H1 (cell line): ENCODE data around the gene TLL1. TPM values are rescaled to one million over a fixed set of nuclear protein-coding genes. Genes with fewer than 3 reads are reported as not detected.

Experiments used
- CTCF ChIA-PET: fragments of 300-600 bp; sonication (Branson Sonifier 250); formaldehyde crosslinking; loops from one replicate; lab custom pipeline; 2021; ENCODE audit not compliant: partially characterized antibody; lab: Charles Lee
- POLR2A ChIA-PET: fragments of 300-600 bp; sonication (Branson Sonifier 250); formaldehyde crosslinking; loops from one replicate; lab custom pipeline; 2021; ENCODE audit warnings: inconsistent platforms; ENCODE audit not compliant: partially characterized antibody; lab: Charles Lee
- DNase-seq, 2 experiments: peaks; one replicate each; pipeline versions ENCODE4 v3.0.0 to v3.0.0-alpha.2; 2010 to 2022; ENCODE audit warnings: low spot score in 2 of 2, low read depth in 1 of 2, mixed read lengths in 1 of 2
- FAIRE-seq: peaks from 2 replicates; lab custom pipeline; 2011; peaks lifted over from hg19 to GRCh38; lab: Jason Lieb, UNC
- H2AFZ ChIP-seq: 2 replicates; pipeline ENCODE4 v1.8.1; 2012; ENCODE audit warnings: low read length, inconsistent platforms
- H2AK5ac ChIP-seq: 2 replicates; pipeline ENCODE4 v1.6.1; 2013; ENCODE audit warnings: low read depth, low read length
- H2BK120ac ChIP-seq: replicated peaks from 2 replicates; pipeline ENCODE3; 2013; ENCODE audit warnings: low read depth, low read length, inconsistent platforms
- H2BK12ac ChIP-seq: 2 replicates; pipeline ENCODE4 v1.6.1; 2013; ENCODE audit warnings: low read depth, low read length
- H2BK15ac ChIP-seq: 2 replicates; pipeline ENCODE4 v1.6.1; 2013; ENCODE audit warnings: low read length
- H2BK20ac ChIP-seq: 2 replicates; pipeline ENCODE4 v1.6.1; 2013; ENCODE audit warnings: low read length
- H2BK5ac ChIP-seq: 2 replicates; pipeline ENCODE4 v1.6.1; 2013; ENCODE audit warnings: low read depth, low read length
- H3K14ac ChIP-seq: 2 replicates; pipeline ENCODE4 v1.6.1; 2013; ENCODE audit warnings: inconsistent platforms; ENCODE audit not compliant: insufficient read length
- H3K18ac ChIP-seq: 2 replicates; pipeline ENCODE4 v1.6.1; 2013; ENCODE audit warnings: low read length; ENCODE audit errors: extremely low read depth
- H3K23ac ChIP-seq: 2 replicates; pipeline ENCODE4 v1.6.1; 2013; ENCODE audit warnings: inconsistent platforms; ENCODE audit not compliant: insufficient read length
- H3K23me2 ChIP-seq: 2 replicates; pipeline ENCODE4 v1.6.1; 2013; ENCODE audit warnings: low read depth, low read length
- H3K27ac ChIP-seq: 2 replicates; pipeline ENCODE4 v1.6.1; 2011; ENCODE audit warnings: low read depth, low read length, inconsistent platforms
- H3K27me3 ChIP-seq, 4 experiments: replicated peaks in 1 of 4; 1 replicate in 1 of 4; 2 replicates in 3 of 4; pipeline versions ENCODE4 v1.6.1 to v1.8.1; 2011 to 2013; ENCODE audit warnings: low read length in 3 of 4, mild to moderate bottlenecking in 3 of 4, inconsistent platforms in 2 of 4, mixed read lengths in 2 of 4, moderate library complexity in 1 of 4; ENCODE audit not compliant: control insufficient read depth in 3 of 4, insufficient read depth in 3 of 4; ENCODE audit errors: extremely low read depth in 1 of 4
- H3K36me3 ChIP-seq, 4 experiments: 2 replicates each; pipeline versions ENCODE4 v1.6.1 to v1.8.1; 2011 to 2013; ENCODE audit warnings: mild to moderate bottlenecking in 4 of 4, low read length in 3 of 4, moderate library complexity in 2 of 4, control low read depth in 1 of 4, inconsistent platforms in 1 of 4; ENCODE audit not compliant: insufficient read depth in 4 of 4, control insufficient read depth in 2 of 4
- H3K4ac ChIP-seq: replicated peaks from 2 replicates; pipeline ENCODE3; 2013; ENCODE audit warnings: low read length, low read depth, mixed read lengths, inconsistent platforms; ENCODE audit not compliant: insufficient read length
- H3K4me1 ChIP-seq, 4 experiments: replicated peaks in 1 of 4; 1 replicate in 1 of 4; 2 replicates in 3 of 4; pipeline versions ENCODE4 v1.6.1 to v1.8.1; 2011 to 2013; ENCODE audit warnings: low read length in 3 of 4, inconsistent platforms in 2 of 4, mixed read lengths in 1 of 4; ENCODE audit not compliant: insufficient read depth in 4 of 4, control insufficient read depth in 3 of 4
- H3K4me2 ChIP-seq, 2 experiments: 2 replicates each; pipeline versions ENCODE4 v1.6.1 to v1.8.1; 2011 to 2013; ENCODE audit warnings: low read depth in 2 of 2, low read length in 2 of 2, control low read depth in 1 of 2, inconsistent platforms in 1 of 2, mild to moderate bottlenecking in 1 of 2; ENCODE audit not compliant: insufficient read depth in 1 of 2
- H3K4me3 ChIP-seq, 4 experiments: fragments of 200-600, 300-600 bp in 1 of 4; sonication (generic), shearing (Covaris generic), sonication (Bioruptor Twin) in 1 of 4; 2 replicates each; pipeline versions ENCODE4 v1.5.1 to v1.8.1; 2011 to 2016; ENCODE audit warnings: low read length in 4 of 4, low read depth in 3 of 4, control low read depth in 2 of 4, inconsistent platforms in 2 of 4, mild to moderate bottlenecking in 2 of 4, mixed read lengths in 1 of 4, moderate library complexity in 1 of 4; ENCODE audit not compliant: insufficient read depth in 2 of 4; ENCODE audit errors: extremely low read depth in 1 of 4
- H3K56ac ChIP-seq: replicated peaks from 2 replicates; pipeline ENCODE3; 2013; ENCODE audit warnings: low read depth, mild to moderate bottlenecking, mixed read lengths, low read length, inconsistent platforms; ENCODE audit not compliant: insufficient read length
- H3K79me1 ChIP-seq: 2 replicates; pipeline ENCODE4 v1.6.1; 2013; ENCODE audit warnings: low read depth, low read length, control low read depth
- H3K79me2 ChIP-seq, 2 experiments: 2 replicates each; pipeline versions ENCODE4 v1.6.1 to v1.8.1; 2012 to 2013; ENCODE audit warnings: low read length in 2 of 2, mild to moderate bottlenecking in 2 of 2, inconsistent platforms in 1 of 2; ENCODE audit not compliant: insufficient read depth in 2 of 2, control insufficient read depth in 1 of 2
- H3K9ac ChIP-seq, 4 experiments: replicated peaks in 1 of 4; 1 replicate in 1 of 4; 2 replicates in 3 of 4; pipeline versions ENCODE4 v1.6.1 to v1.8.1; 2011 to 2013; ENCODE audit warnings: low read depth in 3 of 4, low read length in 3 of 4, control low read depth in 2 of 4, mild to moderate bottlenecking in 2 of 4, moderate library complexity in 2 of 4, inconsistent platforms in 1 of 4; ENCODE audit errors: extremely low read depth in 1 of 4
- H3K9me3 ChIP-seq, 2 experiments: 2 replicates each; pipeline versions ENCODE4 v1.6.1 to v1.8.1; 2012 to 2013; ENCODE audit warnings: mild to moderate bottlenecking in 2 of 2, moderate library complexity in 2 of 2, control low read depth in 1 of 2, inconsistent platforms in 1 of 2, low read depth in 1 of 2, low read length in 1 of 2, mixed read lengths in 1 of 2; ENCODE audit not compliant: insufficient read depth in 2 of 2
- H4K20me1 ChIP-seq, 2 experiments: replicated peaks in 1 of 2; 2 replicates each; pipeline versions ENCODE3 to v1.8.1; 2011 to 2013; ENCODE audit warnings: inconsistent platforms in 2 of 2, low read length in 2 of 2, mild to moderate bottlenecking in 1 of 2; ENCODE audit not compliant: insufficient read depth in 2 of 2, control insufficient read depth in 1 of 2
- H4K5ac ChIP-seq: 2 replicates; pipeline ENCODE4 v1.6.1; 2013; ENCODE audit warnings: low read length, low read depth, mixed read lengths, inconsistent platforms; ENCODE audit not compliant: insufficient read length
- H4K8ac ChIP-seq: 2 replicates; pipeline ENCODE4 v1.8.0; 2013; ENCODE audit warnings: mild to moderate bottlenecking, moderate library complexity, low read length, inconsistent platforms; ENCODE audit not compliant: insufficient read depth; ENCODE audit errors: extremely low read depth
- H4K91ac ChIP-seq: replicated peaks from 2 replicates; pipeline ENCODE3; 2013; ENCODE audit warnings: low read length, mixed read lengths, inconsistent platforms; ENCODE audit not compliant: insufficient read length
- ATF2 ChIP-seq: IDR thresholded peaks from 2 replicates; pipeline ENCODE4 v1.6.1; 2012; ENCODE audit warnings: low read length, inconsistent platforms
- NANOG ChIP-seq: IDR thresholded peaks from 2 replicates; pipeline ENCODE4 v1.6.1; 2011; ENCODE audit warnings: low read length, low read depth, mild to moderate bottlenecking, inconsistent platforms; ENCODE audit not compliant: insufficient read depth, poor library complexity, severe bottlenecking
- POLR2A ChIP-seq, 2 experiments: IDR thresholded peaks; 1 replicate in 1 of 2; 2 replicates in 1 of 2; pipeline ENCODE4 v1.6.1; 2011; ENCODE audit warnings: low read depth in 2 of 2, low read length in 2 of 2, mild to moderate bottlenecking in 2 of 2; ENCODE audit errors: control extremely low read depth in 1 of 2
- POU5F1 ChIP-seq: IDR thresholded peaks from 2 replicates; pipeline ENCODE4 v1.6.1; 2011; ENCODE audit warnings: low read depth, mild to moderate bottlenecking, low read length, moderate library complexity
- RFX5 ChIP-seq: IDR thresholded peaks from 2 replicates; pipeline ENCODE4 v1.6.1; 2011; ENCODE audit warnings: low read depth, low read length, improper control_type of control experiment, borderline replicate concordance
- SIN3A ChIP-seq, 2 experiments: IDR thresholded peaks in 1 of 2; conservative IDR thresholded peaks in 1 of 2; 2 replicates each; pipeline ENCODE4 v1.6.1; 2011 to 2012; ENCODE audit warnings: low read length in 2 of 2, improper control_type of control experiment in 1 of 2, low read depth in 1 of 2, mild to moderate bottlenecking in 1 of 2
- TCF12 ChIP-seq: IDR thresholded peaks from 2 replicates; pipeline ENCODE4 v1.6.1; 2011; ENCODE audit warnings: low read depth, mild to moderate bottlenecking, low read length
- TEAD4 ChIP-seq: IDR thresholded peaks from 2 replicates; pipeline ENCODE4 v1.6.1; 2012; ENCODE audit warnings: low read depth, low read length, inconsistent platforms, mixed read lengths
- YY1 ChIP-seq: IDR thresholded peaks from 2 replicates; pipeline ENCODE4 v1.6.1; 2011; ENCODE audit warnings: low read depth, mild to moderate bottlenecking, low read length
- WGBS, 2 experiments: shearing (Covaris generic) in 1 of 2; methylation state at CpG; one replicate each; pipeline versions ENCODE4 v1.1.6 to v1.1.7; 2013 to 2015; ENCODE audit warnings: low lambda C conversion rate in 2 of 2, mixed read lengths in 2 of 2, inconsistent platforms in 1 of 2, low coverage in 1 of 2, missing lambda C conversion rate in 1 of 2; ENCODE audit not compliant: insufficient replicate concordance in 2 of 2, insufficient coverage in 1 of 2, insufficient read length in 1 of 2; ENCODE audit errors: extremely low coverage in 1 of 2, missing lambda C conversion rate in 1 of 2; 5-methylcytosine and 5-hydroxymethylcytosine counted together
- polyA plus RNA-seq, 7 experiments: library from polyadenylated mRNA; depleted of rRNA in 3 of 7; stranded (reverse) in 5 of 7; unstranded in 2 of 7; fragments of >200 nt in 5 of 7; fragments of 200-250 nt in 2 of 7; gene quantifications; 1 replicate in 5 of 7; 2 replicates in 1 of 7; 4 replicates in 1 of 7; pipeline versions ENCODE4 v1.2.1 to v1.2.3, GENCODE V29; 2011 to 2013; ENCODE audit warnings: missing spikeins in 2 of 7, mixed read lengths in 2 of 7
- total RNA-seq: library from RNA; stranded (reverse); fragmentation: NEBNext Ultra II Directional; extraction: Animal tissue kit (Norgen Biotek cat#: 25700); gene quantifications from 2 replicates; pipeline ENCODE4 v1.2.1, GENCODE V29; 2021
- TF ChIP-seq, protein P1 (sequence below): IDR thresholded peaks from 2 replicates; pipeline ENCODE4 v1.6.1; 2011; ENCODE audit warnings: low read length, improper control_type of control experiment

The TLL1 gene
- total and polyA plus RNA-seq, 2 of the 8 experiments (the other 6 are each of a cell fraction or from before 2014, with no cell fraction given), result 0.18 to 1.1 TPM

GRCh38 chr4:165967486-165967885, 94.4 kb downstream of the TLL1 start:
- no peaks in the 10 kb centered on the region for H4K20me1 ChIP-seq
- no peak overlapping the region for H3K27ac ChIP-seq
- H2BK20ac ChIP-seq, result no peak overlapping the region
- H3K14ac ChIP-seq, result no peak overlapping the region
- H2BK5ac ChIP-seq, result no peak overlapping the region
- no peak overlapping the region for H3K23ac ChIP-seq
- no peak overlapping the region for H3K9ac ChIP-seq
- no peak overlapping the region for H3K4me2 ChIP-seq
- no peak overlapping the region for H2AK5ac ChIP-seq
- no peak overlapping the region for H3K4ac ChIP-seq
- no peak overlapping the region for H3K4me3 ChIP-seq
- no peaks in the 10 kb centered on the region for H3K79me2 ChIP-seq
- no peaks in the 10 kb centered on the region for H3K23me2 ChIP-seq
- FAIRE-seq (no peak), DNase-seq (no peak)
- H4K8ac ChIP-seq, result no peak overlapping the region
- peaks cover 3 to 6% of the 10 kb centered on the region in 2 experiments; a peak in 1 of 4 replicates for H3K9me3 ChIP-seq
- no peak overlapping the region for H3K18ac ChIP-seq
- H3K56ac ChIP-seq, result no peak overlapping the region
- no peak overlapping the region for H2BK120ac ChIP-seq
- H4K5ac ChIP-seq, result no peak overlapping the region
- no peak overlapping the region for H4K91ac ChIP-seq
- ChIA-PET CTCF (interaction anchor here (0.7 kb wide), 1 partner anchor 69 kb away, joined by 4 read pairs; no protein-coding TSS in a partner anchor), POLR2A (no interaction called here)
- no peak overlapping the region for H2BK15ac ChIP-seq
- H3K4me1 ChIP-seq, result no peaks in the 10 kb centered on the region
- H3K79me1 ChIP-seq, result no peaks in the 10 kb centered on the region
- H2AFZ ChIP-seq, result no peak overlapping the region
- no peaks in the 10 kb centered on the region for H3K36me3 ChIP-seq
- no peaks in the 10 kb centered on the region for H3K27me3 ChIP-seq
- no peak overlapping the region for H2BK12ac ChIP-seq
- 100% methylated on average over 2 of the region's 2 CpGs; no CpG with 5 or more reads in 1 of the 2 experiments for WGBS, 2 experiments
- no peak for TF ChIP-seq ATF2
- no peak for TF ChIP-seq POLR2A (IDR thresholded peaks at IDR 0.05; ENCODE audit: control extremely low read depth in 1 of 2, low read depth in 2 of 2, low read length in 2 of 2)
- no peak for TF ChIP-seq NANOG
- no peak for TF ChIP-seq POU5F1
- TF ChIP-seq TEAD4, result no peak
- no peak for TF ChIP-seq RFX5
- TF ChIP-seq YY1, result no peak
- TF ChIP-seq, protein P1, sequence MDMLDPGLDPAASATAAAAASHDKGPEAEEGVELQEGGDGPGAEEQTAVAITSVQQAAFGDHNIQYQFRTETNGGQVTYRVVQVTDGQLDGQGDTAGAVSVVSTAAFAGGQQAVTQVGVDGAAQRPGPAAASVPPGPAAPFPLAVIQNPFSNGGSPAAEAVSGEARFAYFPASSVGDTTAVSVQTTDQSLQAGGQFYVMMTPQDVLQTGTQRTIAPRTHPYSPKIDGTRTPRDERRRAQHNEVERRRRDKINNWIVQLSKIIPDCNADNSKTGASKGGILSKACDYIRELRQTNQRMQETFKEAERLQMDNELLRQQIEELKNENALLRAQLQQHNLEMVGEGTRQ, result no peak
- TF ChIP-seq TCF12, result no peak
- no peak for TF ChIP-seq SIN3A (conservative IDR thresholded peaks at IDR 0.05 in 1 of 2, IDR thresholded peaks at IDR 0.05 in 1 of 2; ENCODE audit: low read depth in 1 of 2, low read length in 2 of 2)
